Fibroblast of lung (primary cell): ENCODE results near the gene COL4A1. TPM values are rescaled to one million over a fixed set of nuclear protein-coding genes. Genes with fewer than 3 reads are reported as not detected.
A peak's percentile ranks its signal among the peaks of the same experiment; 100 is the strongest.

Experiments
- DNase-seq, 2 donors: peaks; one replicate each; pipeline versions ENCODE4 v3.0.0 to v3.0.0-alpha.2; 2010; ENCODE audit warnings: low read depth in 2 of 2
- H2AFZ ChIP-seq: 2 replicates; pipeline ENCODE4 v1.5.1; 2012; ENCODE audit warnings: low read length, control low read depth, inconsistent platforms
- H3K27ac ChIP-seq: 2 replicates; pipeline ENCODE4 v1.5.1; 2011; ENCODE audit warnings: low read length, control low read depth; ENCODE audit not compliant: insufficient read depth
- H3K27me3 ChIP-seq: 2 replicates; pipeline ENCODE4 v1.5.1; 2011; ENCODE audit warnings: mild to moderate bottlenecking, low read length; ENCODE audit not compliant: control insufficient read depth, insufficient read depth
- H3K36me3 ChIP-seq: 2 replicates; pipeline ENCODE4 v1.5.1; 2011; ENCODE audit warnings: low read length; ENCODE audit not compliant: control insufficient read depth, insufficient read depth
- H3K4me1 ChIP-seq: 2 replicates; pipeline ENCODE4 v1.5.1; 2011; ENCODE audit warnings: low read length; ENCODE audit not compliant: control insufficient read depth, insufficient read depth; ENCODE audit errors: extremely low read depth
- H3K4me2 ChIP-seq: 2 replicates; pipeline ENCODE4 v1.5.1; 2011; ENCODE audit warnings: low read length, control low read depth; ENCODE audit not compliant: insufficient read depth; ENCODE audit errors: extremely low read depth
- H3K4me3 ChIP-seq, 4 experiments: fragments of 200-600 bp in 1 of 4; sonication (generic) in 1 of 4; replicated peaks in 1 of 4; 2 replicates each; pipeline ENCODE4 v1.5.1; 2011 to 2016; ENCODE audit warnings: low read length in 4 of 4, low read depth in 3 of 4, mild to moderate bottlenecking in 3 of 4, control low read depth in 2 of 4, inconsistent platforms in 1 of 4, mixed read lengths in 1 of 4; ENCODE audit not compliant: insufficient read depth in 1 of 4; ENCODE audit errors: control extremely low read depth in 1 of 4
- H3K79me2 ChIP-seq: 2 replicates; pipeline ENCODE4 v1.5.1; 2012; ENCODE audit warnings: mild to moderate bottlenecking, low read length, inconsistent platforms; ENCODE audit not compliant: control insufficient read depth, insufficient read depth
- H3K9ac ChIP-seq: 2 replicates; pipeline ENCODE4 v1.5.1; 2011; ENCODE audit warnings: mild to moderate bottlenecking, low read length, control low read depth; ENCODE audit not compliant: insufficient read depth
- H3K9me3 ChIP-seq: 2 replicates; pipeline ENCODE4 v1.5.1; 2012; ENCODE audit warnings: low read depth, low read length; ENCODE audit not compliant: control insufficient read depth, insufficient read depth
- H4K20me1 ChIP-seq: 2 replicates; pipeline ENCODE4 v1.5.1; 2011; ENCODE audit warnings: low read length; ENCODE audit not compliant: control insufficient read depth, insufficient read depth; ENCODE audit errors: extremely low read depth
- CTCF ChIP-seq, 2 donors: IDR thresholded peaks in 1 of 2; conservative IDR thresholded peaks in 1 of 2; 1 replicate in 1 of 2; 2 replicates in 1 of 2; pipeline ENCODE4 v1.5.1; 2011 to 2012; ENCODE audit warnings: low read length in 2 of 2, control low read depth in 1 of 2, inconsistent platforms in 1 of 2, low read depth in 1 of 2, mild to moderate bottlenecking in 1 of 2
- EZH2 ChIP-seq: IDR thresholded peaks from 2 replicates; pipeline ENCODE4 v1.5.1; 2012; ENCODE audit warnings: low read length, control low read depth, mild to moderate bottlenecking; ENCODE audit errors: missing control alignments
- polyA plus RNA-seq, 2 donors: library from polyadenylated mRNA; depleted of rRNA in 1 of 2; stranded (reverse) in 1 of 2; unstranded in 1 of 2; fragments of >200 nt; gene quantifications; 2 replicates each; pipeline ENCODE4 v1.2.1, GENCODE V29; 2011 to 2012; ENCODE audit warnings: missing spikeins in 1 of 2
- total RNA-seq: library from RNA; depleted of rRNA; stranded (reverse); fragments of >200 nt; gene quantifications from 2 replicates; pipeline ENCODE4 v1.2.1, GENCODE V29; 2014

Gene COL4A1
- total and polyA plus RNA-seq, 2 donors (not counting 1 experiment from before 2014, with no cell fraction given), result 34.0 to 607 TPM

DNA sequence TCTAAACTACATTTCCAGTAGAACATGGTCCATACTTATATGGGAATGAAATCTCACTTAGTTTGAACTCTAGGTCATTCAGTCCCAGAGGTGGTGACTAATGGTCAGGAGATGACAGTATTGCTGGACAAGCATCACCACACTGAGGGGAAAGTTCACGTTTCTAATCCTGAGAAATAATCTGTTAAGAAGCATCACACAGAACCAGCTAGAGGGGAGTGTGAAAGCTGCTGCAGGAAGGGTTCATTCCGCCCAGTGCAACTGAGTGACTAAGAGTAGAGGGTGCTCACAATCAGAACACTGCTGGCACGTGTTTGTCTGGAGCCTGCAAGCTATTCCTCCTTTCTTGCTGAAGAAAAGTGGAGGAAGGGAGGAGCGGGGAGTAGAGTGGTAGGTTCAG is 2.7 kb downstream of the COL4A1 start:
- Histone ChIP-seq H3K9me3 (no peaks in the 10 kb centered on the region), H3K4me1 (peaks cover 28% of the 10 kb centered on the region), H3K9ac (no peak overlapping the region), H4K20me1 (no peaks in the 10 kb centered on the region), H3K4me2 (peak overlapping the region; percentile 28), H3K27me3 (no peaks in the 10 kb centered on the region), H3K4me3 (peak overlapping the region in 1 of 4 experiments; percentile 66), H2AFZ (no peak overlapping the region), H3K27ac (peak overlapping the region; percentile 73), H3K36me3 (no peaks in the 10 kb centered on the region), H3K79me2 (peaks cover 79% of the 10 kb centered on the region)
- DNase-seq, result peak; percentile 55 to 84
- TF ChIP-seq CTCF (conservative IDR thresholded peaks at IDR 0.05 in 1 of 2, IDR thresholded peaks at IDR 0.05 in 1 of 2; ENCODE audit: low read depth in 1 of 2, low read length in 2 of 2), result no peak
- no peak for TF ChIP-seq EZH2

GRCh38 chr13:110303644-110304043 is 3.3 kb downstream of the COL4A1 start:
- H3K4me1 ChIP-seq, result peaks cover 34% of the 10 kb centered on the region

GRCh38 chr13:110302997-110303396 is 4.0 kb downstream of the COL4A1 start:
- peak overlapping the region; percentile 35 for H3K27ac ChIP-seq
- H3K36me3 ChIP-seq, result no peaks in the 10 kb centered on the region
- H4K20me1 ChIP-seq, result no peaks in the 10 kb centered on the region
- H3K4me3 ChIP-seq, result no peak overlapping the region
- H2AFZ ChIP-seq, result no peak overlapping the region
- no peak overlapping the region for H3K9ac ChIP-seq
- no peak overlapping the region for H3K4me2 ChIP-seq
- no peaks in the 10 kb centered on the region for H3K9me3 ChIP-seq
- no peak for DNase-seq
- peaks cover 76% of the 10 kb centered on the region for H3K79me2 ChIP-seq
- no peaks in the 10 kb centered on the region for H3K27me3 ChIP-seq
- TF ChIP-seq EZH2 (no peak), CTCF (conservative IDR thresholded peaks at IDR 0.05 in 1 of 2, IDR thresholded peaks at IDR 0.05 in 1 of 2; ENCODE audit: low read depth in 1 of 2, low read length in 2 of 2) (no peak)
- H3K4me1 ChIP-seq, result peaks cover 37% of the 10 kb centered on the region

More at GRCh38 chr13:110303644-110304043, 3.3 kb downstream of the COL4A1 start:
- Histone ChIP-seq H3K27ac (peak overlapping the region; percentile 35), H3K4me2 (no peak overlapping the region), H3K9me3 (no peaks in the 10 kb centered on the region), H3K27me3 (no peaks in the 10 kb centered on the region), H2AFZ (no peak overlapping the region), H3K36me3 (no peaks in the 10 kb centered on the region), H3K4me3 (no peak overlapping the region), H3K79me2 (peaks cover 79% of the 10 kb centered on the region), H3K9ac (no peak overlapping the region), H4K20me1 (no peaks in the 10 kb centered on the region)
- no peak for TF ChIP-seq EZH2
- TF ChIP-seq CTCF (conservative IDR thresholded peaks at IDR 0.05 in 1 of 2, IDR thresholded peaks at IDR 0.05 in 1 of 2; ENCODE audit: low read depth in 1 of 2, low read length in 2 of 2), result no peak
- no peak for DNase-seq
